SK-N-DZ (cell line): Measurements from ENCODE around the gene KLB.
A peak's percentile ranks its signal among the peaks of the same experiment; 100 is the strongest.

Experiments
- DNase-seq: peaks from one replicate; pipeline ENCODE4 v3.0.0-alpha.2; 2015; ENCODE audit warnings: low spot score

Gene KLB

GRCh38 chr4:39464886-39465501, 58.3 kb downstream of the KLB start:
- peak; percentile 90 for DNase-seq

- DNase-seq = no peak
These were observed 60.0 kb downstream of the KLB start for GRCh38 chr4:39466747-39467146.

- no peak for DNase-seq
These were observed 60.7 kb downstream of the KLB start for GRCh38 chr4:39467464-39467863.

- peak; percentile 74 for DNase-seq
These were observed 62.8 kb downstream of the KLB start for GRCh38 chr4:39469429-39470077.

GRCh38 chr4:39470402-39470801, 63.7 kb downstream of the KLB start:
- no peak for DNase-seq

- no peak for DNase-seq
These were observed 65.7 kb downstream of the KLB start for GRCh38 chr4:39472396-39472795.

- no peak for DNase-seq
These were observed 69.6 kb downstream of the KLB start for GRCh38 chr4:39476187-39476895.

- DNase-seq = no peak
These were observed 73.5 kb downstream of the KLB start for GRCh38 chr4:39480251-39480650.

GRCh38 chr4:39480902-39481695, 74.4 kb downstream of the KLB start:
- no peak for DNase-seq

GRCh38 chr4:39484582-39485272, 78.0 kb downstream of the KLB start:
- no peak for DNase-seq

- no peak for DNase-seq
These were observed 79.6 kb downstream of the KLB start for GRCh38 chr4:39486221-39486804.

GRCh38 chr4:39490322-39490721, 83.6 kb downstream of the KLB start:
- no peak for DNase-seq

GRCh38 chr4:39494354-39494753, 87.6 kb downstream of the KLB start:
- no peak for DNase-seq

GRCh38 chr4:39495446-39496213, 88.9 kb downstream of the KLB start:
- no peak for DNase-seq

- DNase-seq = no peak
These were observed 91.4 kb downstream of the KLB start for GRCh38 chr4:39497909-39498726.

- no peak for DNase-seq
These were observed 91.9 kb downstream of the KLB start for GRCh38 chr4:39498727-39499020.
